GM21786 (cell line): ENCODE results near the gene VAMP8.
"Not testable (repeated sequence)": the region's sequence is repeated elsewhere in the genome, so short reads cannot be mapped to it uniquely, and the experiment has no call there.

Experiments used
- ATAC-seq: cut with Tn5 transposase; IDR thresholded peaks from one replicate; pipeline ENCODE4 v1.9.1; 2021; ENCODE audit not compliant: unreplicated experiment

Gene VAMP8

GRCh38 chr2:85579266-85579935, 2.0 kb downstream of the VAMP8 start:
- no peak for ATAC-seq

GRCh38 chr2:85580206-85580605, 2.8 kb downstream of the VAMP8 start:
- no peak for ATAC-seq

- ATAC-seq = no peak
These were observed 5.1 kb downstream of the VAMP8 start for GRCh38 chr2:85582492-85582891.

GRCh38 chr2:85583667-85584353, 6.4 kb downstream of the VAMP8 start:
- ATAC-seq = peak; percentile 51

- peak; percentile 24 for ATAC-seq
These were observed 7.0 kb downstream of the VAMP8 start, which contains the start of gene VAMP5 for GRCh38 chr2:85584354-85584856. Gene VAMP5 (plus strand): TSS chr2:85584431. CDS start chr2:85584491, 60 bp downstream.

- ATAC-seq = peak; percentile 54
These were observed 7.7 kb downstream of the VAMP8 start for GRCh38 chr2:85584857-85585780.

GRCh38 chr2:85585781-85586105, 8.4 kb downstream of the VAMP8 start:
- no peak for ATAC-seq

- ATAC-seq = no peak
These were observed 10.8 kb downstream of the VAMP8 start for GRCh38 chr2:85588236-85588635.

- ATAC-seq = no peak
These were observed 11.3 kb downstream of the VAMP8 start for GRCh38 chr2:85588645-85589044.

GRCh38 chr2:85589181-85589580, 11.8 kb downstream of the VAMP8 start:
- no peak for ATAC-seq

- no peak for ATAC-seq
These were observed 12.8 kb downstream of the VAMP8 start for GRCh38 chr2:85589982-85590791.

- ATAC-seq = no peak
These were observed 13.6 kb downstream of the VAMP8 start for GRCh38 chr2:85590950-85591349.

GRCh38 chr2:85591563-85591962, 14.2 kb downstream of the VAMP8 start:
- ATAC-seq = no peak

GRCh38 chr2:85592299-85592698, 14.9 kb downstream of the VAMP8 start:
- not testable (repeated sequence) for ATAC-seq

- ATAC-seq = no peak
These were observed 15.6 kb downstream of the VAMP8 start for GRCh38 chr2:85593023-85593422.

- ATAC-seq = no peak
These were observed 17.4 kb downstream of the VAMP8 start for GRCh38 chr2:85594715-85595300.

GRCh38 chr2:85595301-85596025, 18.1 kb downstream of the VAMP8 start, which contains the start of gene RNF181:
Gene RNF181 (plus strand): TSS chr2:85595745. CDS start chr2:85595764, 19 bp downstream.
- peak; percentile 99 for ATAC-seq

GRCh38 chr2:85596026-85596333, 18.6 kb downstream of the VAMP8 start:
- no peak for ATAC-seq

- ATAC-seq = no peak
These were observed 19.2 kb downstream of the VAMP8 start for GRCh38 chr2:85596486-85597143.
